Fibroblast of lung (primary cell): ENCODE results near the gene AMOTL1. TPM values are rescaled to one million over a fixed set of nuclear protein-coding genes. Genes with fewer than 3 reads are reported as not detected.
"Not testable (repeated sequence)": the region's sequence is repeated elsewhere in the genome, so short reads cannot be mapped to it uniquely, and the experiment has no call there.

Experiments used
- DNase-seq, 2 donors: peaks; one replicate each; pipeline versions ENCODE4 v3.0.0 to v3.0.0-alpha.2; 2010; ENCODE audit warnings: low read depth in 2 of 2
- H2AFZ ChIP-seq: 2 replicates; pipeline ENCODE4 v1.5.1; 2012; ENCODE audit warnings: low read length, control low read depth, inconsistent platforms
- H3K27ac ChIP-seq: 2 replicates; pipeline ENCODE4 v1.5.1; 2011; ENCODE audit warnings: low read length, control low read depth; ENCODE audit not compliant: insufficient read depth
- H3K27me3 ChIP-seq: 2 replicates; pipeline ENCODE4 v1.5.1; 2011; ENCODE audit warnings: mild to moderate bottlenecking, low read length; ENCODE audit not compliant: control insufficient read depth, insufficient read depth
- H3K36me3 ChIP-seq: 2 replicates; pipeline ENCODE4 v1.5.1; 2011; ENCODE audit warnings: low read length; ENCODE audit not compliant: control insufficient read depth, insufficient read depth
- H3K4me1 ChIP-seq: 2 replicates; pipeline ENCODE4 v1.5.1; 2011; ENCODE audit warnings: low read length; ENCODE audit not compliant: control insufficient read depth, insufficient read depth; ENCODE audit errors: extremely low read depth
- H3K4me2 ChIP-seq: 2 replicates; pipeline ENCODE4 v1.5.1; 2011; ENCODE audit warnings: low read length, control low read depth; ENCODE audit not compliant: insufficient read depth; ENCODE audit errors: extremely low read depth
- H3K4me3 ChIP-seq, 4 experiments: fragments of 200-600 bp in 1 of 4; sonication (generic) in 1 of 4; replicated peaks in 1 of 4; 2 replicates each; pipeline ENCODE4 v1.5.1; 2011 to 2016; ENCODE audit warnings: low read length in 4 of 4, low read depth in 3 of 4, mild to moderate bottlenecking in 3 of 4, control low read depth in 2 of 4, inconsistent platforms in 1 of 4, mixed read lengths in 1 of 4; ENCODE audit not compliant: insufficient read depth in 1 of 4; ENCODE audit errors: control extremely low read depth in 1 of 4
- H3K79me2 ChIP-seq: 2 replicates; pipeline ENCODE4 v1.5.1; 2012; ENCODE audit warnings: mild to moderate bottlenecking, low read length, inconsistent platforms; ENCODE audit not compliant: control insufficient read depth, insufficient read depth
- H3K9ac ChIP-seq: 2 replicates; pipeline ENCODE4 v1.5.1; 2011; ENCODE audit warnings: mild to moderate bottlenecking, low read length, control low read depth; ENCODE audit not compliant: insufficient read depth
- H3K9me3 ChIP-seq: 2 replicates; pipeline ENCODE4 v1.5.1; 2012; ENCODE audit warnings: low read depth, low read length; ENCODE audit not compliant: control insufficient read depth, insufficient read depth
- H4K20me1 ChIP-seq: 2 replicates; pipeline ENCODE4 v1.5.1; 2011; ENCODE audit warnings: low read length; ENCODE audit not compliant: control insufficient read depth, insufficient read depth; ENCODE audit errors: extremely low read depth
- CTCF ChIP-seq, 2 donors: IDR thresholded peaks in 1 of 2; conservative IDR thresholded peaks in 1 of 2; 1 replicate in 1 of 2; 2 replicates in 1 of 2; pipeline ENCODE4 v1.5.1; 2011 to 2012; ENCODE audit warnings: low read length in 2 of 2, control low read depth in 1 of 2, inconsistent platforms in 1 of 2, low read depth in 1 of 2, mild to moderate bottlenecking in 1 of 2
- EZH2 ChIP-seq: IDR thresholded peaks from 2 replicates; pipeline ENCODE4 v1.5.1; 2012; ENCODE audit warnings: low read length, control low read depth, mild to moderate bottlenecking; ENCODE audit errors: missing control alignments
- polyA plus RNA-seq, 2 donors: library from polyadenylated mRNA; depleted of rRNA in 1 of 2; stranded (reverse) in 1 of 2; unstranded in 1 of 2; fragments of >200 nt; gene quantifications; 2 replicates each; pipeline ENCODE4 v1.2.1, GENCODE V29; 2011 to 2012; ENCODE audit warnings: missing spikeins in 1 of 2
- total RNA-seq: library from RNA; depleted of rRNA; stranded (reverse); fragments of >200 nt; gene quantifications from 2 replicates; pipeline ENCODE4 v1.2.1, GENCODE V29; 2014

Gene AMOTL1
- total and polyA plus RNA-seq, 2 donors (not counting 1 experiment from before 2014, with no cell fraction given), result 38.0 to 63.7 TPM

GRCh38 chr11:94806014-94806413 is 37.9 kb downstream of the AMOTL1 start:
- peak overlapping the region; percentile 8 for H3K27ac ChIP-seq
- H3K9me3 ChIP-seq, result no peaks in the 10 kb centered on the region
- peaks cover 31% of the 10 kb centered on the region for H3K4me1 ChIP-seq
- peaks cover 6% of the 10 kb centered on the region for H3K36me3 ChIP-seq
- H3K9ac ChIP-seq, result no peak overlapping the region
- no peak overlapping the region for H3K4me3 ChIP-seq
- peak in 1 of 2 donors; percentile 30 for DNase-seq
- no peak overlapping the region for H3K4me2 ChIP-seq
- no peak overlapping the region for H2AFZ ChIP-seq
- TF ChIP-seq CTCF (conservative IDR thresholded peaks at IDR 0.05 in 1 of 2, IDR thresholded peaks at IDR 0.05 in 1 of 2; ENCODE audit: low read depth in 1 of 2, low read length in 2 of 2) (no peak), EZH2 (no peak)
- no peaks in the 10 kb centered on the region for H4K20me1 ChIP-seq
- H3K27me3 ChIP-seq, result no peaks in the 10 kb centered on the region
- peaks cover 43% of the 10 kb centered on the region for H3K79me2 ChIP-seq

- Histone ChIP-seq H3K27me3 (no peaks in the 10 kb centered on the region), H3K27ac (peak overlapping the region; percentile 8), H2AFZ (no peak overlapping the region), H3K4me3 (no peak overlapping the region), H3K79me2 (peaks cover 41% of the 10 kb centered on the region), H3K4me1 (peaks cover 31% of the 10 kb centered on the region), H3K9me3 (no peaks in the 10 kb centered on the region), H3K4me2 (no peak overlapping the region), H3K9ac (no peak overlapping the region), H3K36me3 (peaks cover 4% of the 10 kb centered on the region), H4K20me1 (no peaks in the 10 kb centered on the region)
- DNase-seq, result peak in 1 of 2 donors; percentile 28
- TF ChIP-seq CTCF (conservative IDR thresholded peaks at IDR 0.05 in 1 of 2, IDR thresholded peaks at IDR 0.05 in 1 of 2; ENCODE audit: low read depth in 1 of 2, low read length in 2 of 2) (no peak), EZH2 (no peak)
Observed at GRCh38 chr11:94806419-94806818, 38.3 kb downstream of the AMOTL1 start.

- DNase-seq, result peak in 1 of 2 donors; percentile 63
- H3K4me2 ChIP-seq, result no peak overlapping the region
- no peak overlapping the region for H3K27ac ChIP-seq
- TF ChIP-seq EZH2 (no peak), CTCF (conservative IDR thresholded peaks at IDR 0.05 in 1 of 2, IDR thresholded peaks at IDR 0.05 in 1 of 2; ENCODE audit: low read depth in 1 of 2, low read length in 2 of 2) (no peak)
- peaks cover 33% of the 10 kb centered on the region for H3K4me1 ChIP-seq
- H4K20me1 ChIP-seq, result no peaks in the 10 kb centered on the region
- peaks cover 4% of the 10 kb centered on the region for H3K36me3 ChIP-seq
- peaks cover 29% of the 10 kb centered on the region for H3K79me2 ChIP-seq
- no peaks in the 10 kb centered on the region for H3K9me3 ChIP-seq
- H3K27me3 ChIP-seq, result no peaks in the 10 kb centered on the region
- H2AFZ ChIP-seq, result no peak overlapping the region
- no peak overlapping the region for H3K9ac ChIP-seq
- no peak overlapping the region for H3K4me3 ChIP-seq
Observed at GRCh38 chr11:94809251-94809650, 41.1 kb downstream of the AMOTL1 start.

GRCh38 chr11:94812724-94813720 is 44.9 kb downstream of the AMOTL1 start:
- H3K9me3 ChIP-seq, H3K9ac ChIP-seq, H4K20me1 ChIP-seq, H3K36me3 ChIP-seq, H2AFZ ChIP-seq, H3K27me3 ChIP-seq, H3K4me2 ChIP-seq, H3K4me3 ChIP-seq: not testable (repeated sequence)
- Histone ChIP-seq H3K79me2 (peaks cover 18% of the 10 kb centered on the region), H3K4me1 (peaks cover 22% of the 10 kb centered on the region), H3K27ac (peak overlapping the region; percentile 66)
- DNase-seq, result peak in 1 of 2 donors; percentile 49
